GM12878 (cell line): ENCODE results near the gene PHF14. TPM values are rescaled to one million over a fixed set of nuclear protein-coding genes. Genes with fewer than 3 reads are reported as not detected.

Experiments
- CEBPZ ChIP-seq: fragments of 150-350 bp; IDR thresholded peaks from 2 replicates; pipeline ENCODE4 v1.6.1; 2016; ENCODE audit warnings: low read depth, low read length
- GATAD2B ChIP-seq: fragments of 450-650 bp; conservative IDR thresholded peaks from 2 replicates; pipeline ENCODE4 v1.6.1; 2017; ENCODE audit warnings: low read depth, mild to moderate bottlenecking, moderate library complexity
- JUND ChIP-seq: IDR thresholded peaks from 2 replicates; pipeline ENCODE4 v1.6.1; 2012; ENCODE audit warnings: low read depth, mild to moderate bottlenecking, low read length, improper control_type of control experiment, moderate library complexity
- LARP7 ChIP-seq: fragments of 450-650 bp; IDR thresholded peaks from 2 replicates; pipeline ENCODE4 v1.6.1; 2017; ENCODE audit warnings: mild to moderate bottlenecking
- MYC ChIP-seq: IDR thresholded peaks from 2 replicates; pipeline ENCODE4 v1.6.1; 2011; ENCODE audit warnings: mild to moderate bottlenecking, low read length, moderate library complexity, inconsistent platforms; ENCODE audit not compliant: insufficient read depth, insufficient replicate concordance, insufficient read length, severe bottlenecking
- PBX3 ChIP-seq: IDR thresholded peaks from 2 replicates; pipeline ENCODE4 v1.6.1; 2011; ENCODE audit warnings: mild to moderate bottlenecking, low read depth, low read length, moderate library complexity; ENCODE audit not compliant: insufficient replicate concordance
- RAD51 ChIP-seq: fragments of 450-650 bp; IDR thresholded peaks from 2 replicates; pipeline ENCODE4 v1.6.1; 2016; ENCODE audit warnings: moderate library complexity, mild to moderate bottlenecking, inconsistent platforms
- RB1 ChIP-seq: fragments of 450-650 bp; formaldehyde crosslinking; IDR thresholded peaks from 2 replicates; pipeline ENCODE4 v1.6.1; 2017; ENCODE audit warnings: mild to moderate bottlenecking, borderline replicate concordance
- SIX5 ChIP-seq: IDR thresholded peaks from 2 replicates; pipeline ENCODE4 v1.6.1; 2011; ENCODE audit warnings: mild to moderate bottlenecking, low read depth, low read length, moderate library complexity; ENCODE audit not compliant: severe bottlenecking
- SKIL ChIP-seq: fragments of 450-650 bp; IDR thresholded peaks from 2 replicates; pipeline ENCODE4 v1.6.1; 2017; ENCODE audit warnings: mild to moderate bottlenecking, low read depth, inconsistent platforms; ENCODE audit not compliant: poor library complexity, severe bottlenecking
- ZBTB11 ChIP-seq: fragments of 450-650 bp; formaldehyde crosslinking; IDR thresholded peaks from 2 replicates; pipeline ENCODE4 v1.5.0; 2022; ENCODE audit warnings: mild to moderate bottlenecking, missing genetic modification characterization
- ZNF384 ChIP-seq: IDR thresholded peaks from 2 replicates; pipeline ENCODE4 v1.6.1; 2012; ENCODE audit warnings: low read depth, mild to moderate bottlenecking, low read length, improper control_type of control experiment, borderline replicate concordance
- ZNF687 ChIP-seq: fragments of 450-650 bp; IDR thresholded peaks from 2 replicates; pipeline ENCODE4 v1.6.1; 2017; ENCODE audit warnings: mild to moderate bottlenecking, moderate library complexity
- polyA plus RNA-seq, 11 experiments: library from polyadenylated mRNA; depleted of rRNA in 4 of 11; unstranded in 6 of 11; stranded (reverse) in 5 of 11; fragments of >200 nt; fragmentation: Nextera tagmentation in 4 of 11; fragmentation: Illumina TruSeq in 1 of 11; extraction: Ambion mirVana in 4 of 11; extraction: Trizol in 1 of 11; gene quantifications; 1 replicate in 1 of 11; 2 replicates in 10 of 11; pipeline versions ENCODE4 v1.2.1 to v1.2.3, GENCODE V29; 2011 to 2016; ENCODE audit warnings: inconsistent platforms in 2 of 11, missing spikeins in 2 of 11, low read depth in 1 of 11
- total RNA-seq, 4 experiments: library from RNA; depleted of rRNA in 3 of 4; stranded (reverse); fragments of >200 nt in 3 of 4; fragmentation: Illumina TruSeq in 1 of 4; extraction: Trizol in 1 of 4; gene quantifications; 2 replicates each; pipeline versions ENCODE4 v1.2.1 to v1.2.3, GENCODE V29; 2013 to 2021

The PHF14 gene
- total and polyA plus RNA-seq, 10 of the 15 experiments (the other 5 are each of a cell fraction or from before 2014, with no cell fraction given): 21.3 to 47.1 (median 29.9) TPM

DNA sequence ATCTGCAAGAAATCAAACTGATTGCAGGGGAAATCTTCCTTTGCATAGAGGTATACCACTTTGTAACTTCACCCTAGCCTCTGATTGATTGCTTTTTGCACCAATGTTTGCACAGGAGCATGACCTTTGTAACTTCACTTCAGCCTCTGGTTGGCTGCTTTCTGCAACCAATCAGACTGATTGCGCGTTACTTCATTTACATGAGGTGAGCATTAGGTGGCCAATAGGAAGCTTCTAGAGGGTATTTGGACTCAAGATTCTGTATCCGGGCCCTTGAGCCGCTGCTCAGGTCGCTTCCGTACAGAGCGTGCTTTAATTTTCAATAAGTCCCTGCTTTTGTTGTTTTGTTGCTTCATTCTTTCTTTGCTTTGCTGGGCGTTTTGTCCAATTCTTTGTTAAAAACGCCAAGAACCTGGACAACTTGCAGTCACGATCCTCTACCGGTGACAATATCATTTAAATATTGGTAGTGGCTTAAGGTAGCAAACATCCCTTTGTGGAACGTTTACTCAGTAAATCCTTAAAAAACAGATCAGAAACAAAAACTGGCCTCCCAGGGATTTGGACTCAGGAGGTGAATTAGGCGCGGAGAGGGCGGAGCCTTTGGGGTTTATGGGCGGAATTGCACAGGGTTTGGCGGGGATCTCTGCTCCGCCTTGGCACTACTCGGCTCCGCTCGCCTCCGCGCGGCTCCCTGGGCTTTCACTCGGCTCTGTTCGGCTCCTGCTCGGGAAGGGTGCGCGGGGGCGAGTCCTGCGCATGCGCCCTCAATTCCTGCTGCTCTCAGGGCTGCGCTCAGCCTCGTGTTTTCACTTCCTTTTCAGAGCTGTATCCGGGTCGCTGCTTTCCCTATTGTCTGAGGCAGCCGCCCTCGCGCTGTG is at the start of gene PHF14 (continued):
- TF ChIP-seq ZNF687 (peak; percentile 85), PBX3 (peak; percentile 85), MYC (peak; percentile 46), JUND (no peak), LARP7 (no peak), SKIL (no peak), ZNF384 (no peak), RAD51 (no peak), GATAD2B (no peak), CEBPZ (no peak), ZBTB11 (CRISPR knock-in tag) (no peak), RB1 (no peak), SIX5 (no peak)
